OCI-LY1 (cell line): ENCODE results near the gene RNU1-2.
"Not testable (repeated sequence)": the region's sequence is repeated elsewhere in the genome, so short reads cannot be mapped to it uniquely, and the experiment has no call there.

Experiments used
- CTCF ChIP-seq: fragments of 200-600 bp; sonication (generic), shearing (Covaris generic); IDR thresholded peaks from 2 replicates; pipeline ENCODE4 v1.5.1; 2017; ENCODE audit warnings: mild to moderate bottlenecking, antibody characterized with exemption, low read length, moderate library complexity, mixed read lengths
- EZH2 ChIP-seq: fragments of 200-600 bp; sonication (generic), shearing (Covaris generic); IDR thresholded peaks from 2 replicates; pipeline ENCODE4 v1.8.0; 2017; ENCODE audit warnings: borderline replicate concordance, mixed run types, mild to moderate bottlenecking, antibody characterized with exemption, low read length, moderate library complexity, mixed read lengths

- TF ChIP-seq CTCF, EZH2: not testable (repeated sequence)
These were observed 14.0 kb upstream of the RNU1-2 start for GRCh38 chr1:16881742-16882141.
